GM18511 (cell line): ENCODE measurements around the gene EML3.
"Not testable (repeated sequence)": the region's sequence is repeated elsewhere in the genome, so short reads cannot be mapped to it uniquely, and the experiment has no call there.

Experiments used
- ATAC-seq: cut with Tn5 transposase; IDR thresholded peaks from one replicate; pipeline ENCODE4 v1.9.1; 2021; ENCODE audit warnings: mild to moderate bottlenecking, moderate library complexity; ENCODE audit not compliant: unreplicated experiment

The EML3 gene, protein sequence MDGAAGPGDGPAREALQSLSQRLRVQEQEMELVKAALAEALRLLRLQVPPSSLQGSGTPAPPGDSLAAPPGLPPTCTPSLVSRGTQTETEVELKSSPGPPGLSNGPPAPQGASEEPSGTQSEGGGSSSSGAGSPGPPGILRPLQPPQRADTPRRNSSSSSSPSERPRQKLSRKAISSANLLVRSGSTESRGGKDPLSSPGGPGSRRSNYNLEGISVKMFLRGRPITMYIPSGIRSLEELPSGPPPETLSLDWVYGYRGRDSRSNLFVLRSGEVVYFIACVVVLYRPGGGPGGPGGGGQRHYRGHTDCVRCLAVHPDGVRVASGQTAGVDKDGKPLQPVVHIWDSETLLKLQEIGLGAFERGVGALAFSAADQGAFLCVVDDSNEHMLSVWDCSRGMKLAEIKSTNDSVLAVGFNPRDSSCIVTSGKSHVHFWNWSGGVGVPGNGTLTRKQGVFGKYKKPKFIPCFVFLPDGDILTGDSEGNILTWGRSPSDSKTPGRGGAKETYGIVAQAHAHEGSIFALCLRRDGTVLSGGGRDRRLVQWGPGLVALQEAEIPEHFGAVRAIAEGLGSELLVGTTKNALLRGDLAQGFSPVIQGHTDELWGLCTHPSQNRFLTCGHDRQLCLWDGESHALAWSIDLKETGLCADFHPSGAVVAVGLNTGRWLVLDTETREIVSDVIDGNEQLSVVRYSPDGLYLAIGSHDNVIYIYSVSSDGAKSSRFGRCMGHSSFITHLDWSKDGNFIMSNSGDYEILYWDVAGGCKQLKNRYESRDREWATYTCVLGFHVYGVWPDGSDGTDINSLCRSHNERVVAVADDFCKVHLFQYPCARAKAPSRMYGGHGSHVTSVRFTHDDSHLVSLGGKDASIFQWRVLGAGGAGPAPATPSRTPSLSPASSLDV

DNA sequence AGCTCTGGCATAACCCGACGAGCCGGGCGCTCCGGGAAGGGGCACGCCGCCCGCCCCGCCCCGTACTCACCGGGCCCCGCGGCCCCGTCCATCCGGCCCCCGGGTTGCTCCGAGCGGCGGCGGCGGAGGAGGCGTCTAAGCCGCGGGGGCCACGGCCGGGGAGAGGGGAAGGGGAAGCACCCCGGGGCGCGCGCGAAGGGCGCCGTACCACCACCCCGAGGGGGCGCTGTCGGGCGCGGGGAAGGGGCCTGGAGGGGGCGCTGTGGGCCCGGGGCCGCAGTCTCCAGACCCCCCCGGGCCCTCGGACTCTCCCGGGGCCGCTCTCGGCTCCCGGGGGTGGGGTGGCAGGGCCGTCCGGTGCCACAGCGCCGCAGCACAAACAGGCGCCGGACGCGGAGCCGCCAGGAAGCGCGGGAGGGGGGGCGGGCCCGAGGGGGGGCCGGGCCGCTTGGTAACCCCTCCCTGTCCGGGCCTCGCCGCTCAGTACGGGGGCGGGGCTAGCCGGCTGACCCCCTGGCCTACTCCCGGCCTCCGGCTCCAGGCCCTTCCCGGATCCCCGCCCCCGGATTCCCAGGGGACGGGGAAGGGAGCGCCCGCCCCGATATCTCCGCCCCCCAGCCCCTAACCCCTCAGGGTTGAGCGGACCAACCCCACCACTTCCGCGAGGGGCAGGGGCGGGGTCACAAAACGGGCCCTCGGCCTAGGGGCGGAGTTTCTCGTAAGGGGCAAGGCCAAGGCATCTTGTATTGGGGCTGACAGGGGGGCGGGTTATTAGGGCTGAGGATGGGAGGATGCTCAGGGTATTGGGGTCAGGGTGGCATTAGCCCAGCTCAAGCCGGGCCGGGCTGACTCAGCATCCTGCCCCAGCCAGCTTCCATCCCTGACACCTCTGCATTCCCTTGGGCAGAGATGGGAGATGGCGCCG is at the start of gene EML3, which contains the start of gene ROM1:
TSS of gene EML3 (minus strand) at position 410 of the 925 bp plus-strand sequence. CDS start at position 92, 318 bp downstream.
TSS of gene ROM1 (plus strand) at position 892 of the 925 bp plus-strand sequence. CDS start at position 917, 25 bp downstream.
- ATAC-seq = peak; percentile 81

DNA sequence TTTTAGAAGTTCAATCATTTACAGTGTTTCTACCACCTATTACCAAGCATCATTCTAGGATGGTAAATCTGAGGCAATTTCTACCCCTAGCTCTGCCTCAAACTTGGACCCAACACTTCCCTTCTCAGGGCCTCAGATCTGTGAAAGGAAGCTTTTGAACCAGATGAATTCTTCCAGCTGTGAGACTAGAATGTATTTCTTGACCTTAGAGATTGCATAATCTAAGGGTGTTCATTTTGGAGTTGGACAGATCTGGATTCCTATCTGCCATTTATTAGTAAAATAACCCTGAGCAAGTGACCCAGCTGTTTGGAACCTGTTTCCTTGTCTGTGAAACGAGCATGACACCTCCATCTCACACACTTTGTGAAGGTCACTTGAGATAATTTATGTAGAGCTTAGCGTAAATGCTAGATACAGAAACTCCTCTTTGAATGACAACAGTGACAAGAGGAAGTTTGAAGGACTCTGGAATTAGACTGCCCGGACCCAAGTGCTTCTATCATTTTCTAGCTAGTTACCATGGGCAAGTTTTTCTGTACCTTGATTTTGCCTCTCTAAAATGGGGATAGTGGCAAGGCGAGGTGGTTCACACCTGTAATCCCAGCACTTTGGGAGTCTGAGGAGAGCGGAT is 44.3 kb upstream of the EML3 start:
- no peak for ATAC-seq

DNA sequence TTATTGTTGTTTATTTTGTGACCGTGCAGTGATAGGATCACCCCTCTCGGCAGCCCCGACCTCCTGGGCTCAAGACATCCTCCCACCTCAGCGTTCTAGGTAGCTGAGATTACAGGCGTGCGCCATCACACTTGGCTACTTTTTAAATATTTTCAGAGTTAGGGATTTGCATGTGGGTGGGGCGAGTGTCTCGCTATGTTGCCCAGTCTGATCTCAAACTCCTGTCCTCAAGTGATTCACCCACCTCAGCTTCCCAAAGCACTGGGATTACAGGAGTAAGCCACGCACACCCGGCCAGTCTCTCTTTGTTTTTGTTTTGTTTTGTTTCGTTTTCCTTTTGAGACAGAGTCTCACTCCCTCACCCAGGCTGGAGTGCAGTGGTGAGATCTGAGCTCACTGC is 41.7 kb upstream of the EML3 start:
- ATAC-seq = no peak

DNA sequence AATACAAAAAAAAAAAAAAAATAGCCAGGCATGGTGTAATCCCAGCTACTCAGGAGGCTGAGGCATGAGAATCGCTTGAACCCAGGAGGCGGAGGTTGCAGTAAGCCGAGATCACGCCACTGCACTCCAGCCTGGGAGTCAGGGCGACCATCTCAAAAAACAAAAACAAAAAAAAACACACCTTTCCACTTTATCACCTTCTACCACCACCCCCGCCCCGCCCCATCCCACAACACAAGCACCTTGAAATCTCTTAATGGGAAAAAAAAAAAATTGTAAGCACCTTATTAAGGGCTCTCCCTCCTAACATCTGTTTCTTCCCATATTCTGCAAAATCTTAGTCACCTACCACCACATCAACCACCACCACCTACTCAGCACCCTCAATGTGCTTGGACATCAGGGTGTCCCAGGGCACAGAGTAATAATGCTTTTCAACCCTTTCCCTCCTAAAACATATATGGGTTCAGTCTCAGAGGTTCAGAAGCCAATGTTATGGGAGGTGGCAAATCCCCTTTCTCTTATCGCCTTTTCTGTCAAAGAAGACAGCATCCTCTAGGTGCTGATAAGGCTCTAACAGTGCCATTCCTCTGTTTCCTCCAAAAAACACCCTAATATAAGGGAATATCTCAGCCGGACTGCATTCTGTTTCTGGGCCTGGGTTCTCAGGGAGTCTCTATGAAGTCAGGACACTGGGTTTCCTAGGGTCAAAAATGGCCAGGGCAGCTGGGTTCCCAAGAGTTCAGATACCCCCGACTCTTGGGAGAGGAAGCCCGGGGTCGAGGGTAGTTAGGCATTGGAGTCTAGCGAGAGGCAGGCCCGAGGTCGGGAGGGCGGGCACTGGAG is 39.8 kb upstream of the EML3 start:
- no peak for ATAC-seq

DNA sequence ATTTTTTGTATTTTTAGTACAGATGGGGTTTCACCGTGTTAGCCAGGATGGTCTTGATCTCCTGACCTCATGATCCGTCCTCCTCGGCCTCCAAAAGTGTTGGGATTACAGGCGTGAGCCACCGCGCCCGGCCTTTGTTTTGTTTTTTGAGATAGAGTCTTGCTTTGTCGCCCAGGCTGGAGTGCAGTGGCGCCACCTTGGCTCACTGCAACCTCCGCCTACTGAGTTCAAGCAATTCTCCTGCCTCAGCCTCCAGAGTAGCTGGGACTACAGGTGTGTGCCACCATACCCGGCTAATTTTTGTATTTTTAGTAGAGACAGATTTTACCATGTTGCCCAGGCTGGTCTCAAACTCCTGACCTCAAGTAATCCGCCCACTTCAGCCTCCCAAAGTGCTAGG is 37.7 kb upstream of the EML3 start:
- ATAC-seq = not testable (repeated sequence)

DNA sequence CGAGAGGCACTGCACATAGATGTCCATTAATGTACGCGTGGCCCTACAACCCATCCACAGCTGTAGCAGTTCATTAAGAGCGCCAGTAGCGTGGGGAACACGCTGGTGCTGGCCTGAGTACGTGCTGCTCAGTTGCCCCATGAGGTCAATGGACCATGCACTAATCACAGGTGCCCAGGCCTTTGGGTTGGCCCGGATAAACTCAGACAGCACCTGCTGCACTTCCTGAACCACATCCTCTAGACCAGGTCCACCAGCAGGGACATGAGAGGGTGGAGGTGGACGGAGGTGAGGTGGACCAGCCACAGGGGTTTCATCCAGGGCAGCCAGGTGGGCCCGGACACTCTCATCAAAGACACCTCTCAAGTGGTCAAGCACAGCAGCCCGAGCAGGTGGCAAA is 36.9 kb upstream of the EML3 start:
- ATAC-seq = no peak

DNA sequence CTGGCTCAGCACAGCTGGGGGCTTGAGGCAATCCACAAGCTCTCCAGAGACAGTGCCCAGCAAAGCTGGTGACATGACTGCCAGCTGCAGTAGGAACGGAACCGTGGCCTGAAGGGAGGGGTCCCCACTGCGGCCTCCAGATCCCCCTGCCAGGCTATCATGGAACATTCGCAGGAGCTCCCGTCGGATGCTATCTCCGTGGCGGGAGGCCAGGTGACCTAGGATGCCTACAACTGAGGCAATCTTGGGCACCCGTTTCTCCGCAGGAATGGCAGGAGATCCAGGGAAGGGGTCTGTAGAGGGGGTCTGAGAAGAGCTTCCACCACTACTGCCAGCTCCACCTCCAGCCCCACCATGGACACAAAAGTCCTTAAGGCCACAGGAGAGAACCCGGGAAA is 36.4 kb upstream of the EML3 start:
- no peak for ATAC-seq

DNA sequence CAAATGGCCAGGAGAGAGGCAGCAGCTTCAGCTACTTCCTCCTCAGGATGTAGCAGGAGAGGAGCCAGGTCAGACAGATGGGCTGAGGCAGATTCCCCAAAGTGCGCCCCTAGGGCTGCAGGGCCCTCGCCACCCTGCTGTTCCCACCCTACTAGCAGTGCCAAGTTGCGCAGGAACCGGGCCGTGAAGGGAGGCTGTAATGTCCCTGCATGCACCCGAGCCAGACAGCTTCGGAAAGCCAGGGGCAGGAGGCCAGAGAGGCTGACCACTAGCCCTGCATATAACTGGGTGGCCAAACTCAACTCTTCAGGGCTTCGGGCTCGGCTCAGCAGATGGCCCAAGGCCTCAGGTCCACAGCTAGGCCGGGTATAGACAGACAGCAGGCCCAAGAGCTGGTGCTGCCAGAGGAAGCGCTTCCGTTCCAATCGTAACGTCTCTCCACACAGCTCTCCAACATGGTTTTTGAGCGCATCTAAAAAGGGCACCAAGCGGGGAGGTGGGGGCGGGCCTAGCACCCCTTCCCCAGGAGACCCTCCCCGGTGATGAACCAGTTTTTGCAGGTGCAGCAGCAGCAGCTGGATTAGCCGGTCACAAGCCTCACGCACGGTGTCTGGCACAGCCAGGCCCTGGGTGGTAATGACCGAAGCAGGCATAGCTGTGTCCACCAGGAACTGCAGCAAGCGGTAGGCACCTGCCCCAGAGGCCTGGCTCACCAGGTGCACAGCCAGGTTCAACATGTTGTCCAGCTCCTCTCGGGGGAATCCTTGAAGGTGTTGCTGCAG is 35.8 kb upstream of the EML3 start:
- no peak for ATAC-seq

DNA sequence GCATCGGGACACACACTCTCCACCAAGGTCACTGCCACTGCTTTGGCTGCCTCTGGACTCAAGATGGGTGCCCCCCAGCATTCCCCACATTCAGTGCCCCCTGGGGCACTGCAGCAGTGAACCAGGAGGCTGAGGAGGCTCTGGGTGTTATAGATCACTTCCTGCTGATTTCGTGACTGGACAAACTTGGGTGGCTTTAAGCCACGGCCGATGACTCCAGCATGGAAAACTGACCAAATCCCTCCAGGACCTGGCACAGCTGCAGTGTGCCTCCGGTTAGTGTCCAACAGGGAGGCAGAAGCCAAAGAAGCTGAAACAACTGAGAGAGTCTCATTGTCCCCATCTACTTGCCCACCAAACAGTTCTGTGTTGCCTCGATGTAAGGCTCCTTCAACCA is 35.0 kb upstream of the EML3 start:
- no peak for ATAC-seq

DNA sequence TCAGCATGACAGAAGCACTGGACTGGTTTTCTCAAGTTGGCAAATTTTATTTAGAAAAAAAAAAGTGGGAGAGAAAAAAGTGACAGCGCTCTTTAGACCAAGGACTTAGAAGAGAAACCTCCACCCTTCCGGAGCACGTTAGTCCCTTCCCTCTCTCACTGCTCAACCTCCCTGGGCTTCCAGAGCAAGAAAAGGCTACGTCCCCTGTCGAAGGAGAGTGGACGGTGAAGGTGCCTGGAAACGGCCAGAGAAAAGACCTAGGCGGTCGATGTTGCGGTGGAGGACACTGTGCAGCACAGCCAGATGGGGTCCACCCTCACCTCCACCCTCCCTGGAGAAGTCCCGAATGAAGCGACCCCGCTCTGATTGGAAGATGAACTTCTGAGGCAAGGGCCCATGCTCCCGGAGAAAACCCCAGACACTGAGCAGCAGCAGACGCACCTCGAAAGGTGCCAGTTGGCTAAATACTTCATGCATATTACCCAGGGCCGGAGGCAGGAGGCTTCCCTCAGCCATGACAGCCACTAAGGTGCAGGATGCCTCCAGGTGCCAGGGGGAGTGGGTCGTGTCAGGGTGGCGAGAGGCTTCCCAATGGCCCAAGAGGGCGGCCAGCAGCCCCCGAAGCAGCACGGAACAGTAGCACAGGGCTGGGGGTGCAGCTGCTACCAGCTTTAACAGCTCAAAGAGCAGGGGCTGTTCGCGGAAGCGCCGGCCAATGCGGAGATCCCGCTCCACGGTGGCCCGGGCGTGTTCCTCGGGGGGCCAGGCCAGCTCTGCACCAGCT is 34.4 kb upstream of the EML3 start:
- ATAC-seq = peak; percentile 5

DNA sequence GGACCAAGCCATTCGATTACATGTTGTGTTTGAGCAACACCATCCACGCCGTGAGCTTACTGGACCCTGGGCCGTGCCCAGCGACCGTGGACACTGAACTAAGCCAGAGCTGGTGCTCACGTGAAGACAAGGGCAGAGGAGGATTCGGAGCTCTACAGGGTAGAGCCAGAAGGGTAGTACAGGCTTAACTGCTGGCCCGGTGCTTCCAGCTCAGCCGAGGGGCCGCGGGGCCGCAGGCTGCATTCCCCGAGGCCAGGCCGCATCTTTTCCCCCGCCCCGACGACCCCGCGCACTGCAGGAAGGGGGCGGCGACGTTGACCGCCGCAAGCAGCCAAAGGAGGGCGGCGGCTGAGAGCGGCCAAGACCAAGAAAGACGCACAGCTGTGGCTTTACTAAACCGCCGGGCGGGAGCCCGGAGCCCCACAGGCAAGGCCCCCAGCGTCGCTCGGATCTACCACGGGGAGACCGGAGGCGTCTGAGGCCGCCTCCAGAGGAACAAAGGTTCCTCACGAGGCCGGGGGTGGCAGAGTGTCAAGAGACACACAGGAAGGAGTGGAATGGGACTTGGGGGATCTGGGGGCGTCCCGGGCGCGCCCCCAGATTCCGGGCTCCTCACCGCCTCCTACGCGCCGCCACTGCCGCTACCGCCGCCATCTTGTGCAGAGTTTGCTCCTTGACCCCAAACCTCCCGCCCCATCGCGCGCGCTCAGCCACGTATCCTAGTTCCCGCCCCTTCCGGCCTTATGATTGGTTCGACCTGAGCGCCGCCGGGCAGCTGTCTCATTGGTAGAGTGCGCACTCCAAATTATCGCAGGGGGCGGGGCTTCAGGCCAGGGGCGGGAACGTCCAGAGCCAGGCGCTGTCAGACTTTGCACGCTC is 33.6 kb upstream of the EML3 start, which contains the start of gene GANAB:
TSS of gene GANAB (minus strand) at position 668 of the 879 bp plus-strand sequence. CDS start at position 654, 14 bp downstream.
- peak; percentile 95 for ATAC-seq

DNA sequence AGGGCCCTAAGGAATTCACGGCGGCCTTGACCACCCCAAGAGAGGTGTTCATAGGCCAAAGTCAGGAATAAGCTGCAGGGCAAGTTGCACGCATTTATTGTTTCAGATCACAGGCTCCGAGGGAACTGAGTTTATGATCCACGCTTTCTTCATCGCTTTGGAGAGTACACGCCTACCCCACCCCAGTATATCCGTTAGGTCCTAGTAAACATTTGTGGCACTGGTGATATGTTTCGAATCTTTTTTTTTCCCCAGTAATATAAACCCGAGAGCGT is 33.0 kb upstream of the EML3 start:
- ATAC-seq = no peak

DNA sequence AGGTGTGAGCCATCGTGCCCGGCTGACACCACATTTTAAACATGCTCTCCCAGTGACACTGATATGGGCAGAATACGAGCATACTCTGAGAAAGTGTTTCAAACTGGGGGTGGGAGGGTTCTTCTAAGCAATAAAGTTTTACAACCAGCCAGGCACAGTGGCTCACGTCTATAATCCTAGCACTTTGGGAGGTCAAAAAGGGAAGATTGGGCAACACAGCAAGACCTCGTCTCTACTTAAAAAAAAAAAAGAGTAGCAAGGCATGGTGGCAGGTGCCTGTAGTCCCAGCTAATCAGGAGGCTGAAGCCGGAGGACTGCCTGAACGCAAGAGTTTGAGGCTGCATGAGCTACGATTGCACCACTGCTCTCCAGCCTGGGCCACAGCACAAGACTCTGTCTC is 31.6 kb upstream of the EML3 start:
- ATAC-seq = no peak

DNA sequence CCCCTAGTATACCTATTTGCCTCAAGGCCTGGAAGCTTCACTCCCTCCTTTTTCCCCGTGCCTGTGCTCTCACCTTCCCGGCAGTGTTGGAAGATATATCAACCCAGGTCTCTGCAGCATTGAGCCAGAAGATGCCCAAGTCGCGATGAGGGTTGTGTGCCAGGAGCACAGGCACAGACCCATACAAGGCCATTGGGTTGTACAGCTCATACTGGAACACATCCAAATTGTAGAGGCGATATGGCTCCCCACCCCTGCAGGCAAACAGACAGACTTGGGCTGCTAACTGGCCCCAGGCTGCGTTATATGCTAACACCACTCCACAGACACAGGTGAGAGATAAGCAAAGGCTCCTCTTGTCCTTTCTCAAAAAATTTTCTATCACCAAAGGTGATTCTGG is 19.9 kb upstream of the EML3 start:
- ATAC-seq = no peak

DNA sequence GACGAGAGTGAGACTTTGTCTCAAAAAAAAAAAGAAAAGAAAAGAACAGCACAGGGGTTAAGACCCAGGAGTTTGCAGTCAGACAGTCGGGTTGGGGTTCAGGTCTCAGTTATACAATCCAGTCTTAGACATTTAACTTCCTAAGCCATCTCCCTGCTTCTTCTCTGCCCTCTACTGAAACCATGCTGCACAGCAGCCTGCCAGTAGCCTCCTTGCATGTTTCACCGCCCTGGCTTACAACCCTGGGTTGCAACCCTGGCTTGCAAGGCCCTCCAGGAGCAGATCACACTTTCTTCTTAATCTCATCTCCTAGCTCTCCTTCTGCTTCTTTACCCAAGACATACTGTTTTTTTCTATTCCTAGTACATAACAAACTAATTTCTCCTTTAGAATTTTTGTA is 15.1 kb upstream of the EML3 start:
- ATAC-seq = no peak

DNA sequence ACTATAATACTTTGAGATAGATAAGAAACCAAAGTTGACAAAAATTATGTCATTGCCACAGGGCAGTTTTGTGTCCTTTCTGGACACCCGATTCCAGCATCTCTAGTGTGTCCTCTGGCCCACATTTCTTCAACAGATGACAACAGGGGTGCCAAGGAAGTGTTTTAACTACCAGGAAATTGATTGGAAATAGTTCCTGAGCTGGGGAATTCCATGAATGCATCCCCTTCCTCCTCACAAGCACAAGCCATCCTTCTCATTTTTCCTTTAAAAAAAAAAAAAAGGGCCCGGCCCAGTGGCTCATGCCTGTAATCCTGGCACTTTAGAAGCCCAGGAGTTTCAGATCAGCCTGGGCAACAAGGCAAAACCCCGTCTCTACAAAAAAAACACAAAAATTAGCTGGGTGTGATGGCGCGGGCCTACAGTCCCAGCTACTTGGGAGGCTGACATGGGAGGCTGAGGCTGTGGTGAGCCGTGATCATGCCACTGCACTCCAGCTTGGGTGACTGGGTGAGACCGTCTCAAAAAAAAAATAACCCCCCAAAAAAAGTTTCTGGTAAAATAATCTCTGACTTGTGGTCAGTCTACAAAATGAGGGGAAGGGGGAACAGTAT is 10.0 kb upstream of the EML3 start:
- no peak for ATAC-seq
